HG02588 (cell line): ENCODE data around the gene PDGFC.
"Not testable (repeated sequence)": the region's sequence is repeated elsewhere in the genome, so short reads cannot be mapped to it uniquely, and the experiment has no call there.

Experiments
- ATAC-seq: cut with Tn5 transposase; IDR thresholded peaks from one replicate; pipeline ENCODE4 v1.9.1; 2021; ENCODE audit warnings: mild to moderate bottlenecking, moderate library complexity; ENCODE audit not compliant: unreplicated experiment

PDGFC gene

DNA sequence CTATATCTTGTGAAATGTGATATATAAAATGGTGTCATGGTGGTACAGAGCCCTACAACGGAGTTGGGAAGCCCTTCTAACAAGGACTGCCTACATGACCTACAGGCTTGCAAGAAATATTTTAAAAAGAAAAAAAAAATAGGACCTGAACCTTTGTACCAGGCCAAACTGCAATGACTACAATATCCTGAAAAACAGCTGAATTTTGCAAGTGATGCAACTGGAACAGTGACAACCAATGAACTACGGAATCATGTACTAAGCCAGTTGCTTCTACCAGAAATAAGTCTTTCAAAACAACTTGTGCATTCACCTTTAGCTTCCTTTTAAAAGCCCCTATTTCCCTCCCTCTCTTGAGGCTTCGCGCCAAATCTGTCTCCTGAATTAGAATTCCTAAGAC lies 58.4 kb downstream of the PDGFC start:
- ATAC-seq = no peak

DNA sequence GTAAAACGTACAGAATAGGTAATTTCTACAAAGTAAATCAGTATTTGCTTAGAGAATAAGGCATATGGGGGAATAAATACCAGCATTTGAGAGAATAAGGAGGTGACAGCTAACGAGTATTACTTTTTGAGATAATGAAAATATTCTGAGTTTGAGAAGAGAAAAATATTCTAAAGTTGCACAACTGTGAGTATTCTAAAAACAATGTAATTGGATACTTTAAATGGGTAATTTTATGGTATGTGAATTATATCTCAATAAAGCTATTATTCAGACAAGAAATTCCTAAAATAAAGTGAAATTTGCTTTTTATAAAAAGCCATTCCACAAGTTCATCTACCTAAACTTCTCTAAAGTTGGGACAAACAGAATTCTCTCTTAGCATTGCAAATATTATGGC lies 62.6 kb downstream of the PDGFC start:
- ATAC-seq = no peak

DNA sequence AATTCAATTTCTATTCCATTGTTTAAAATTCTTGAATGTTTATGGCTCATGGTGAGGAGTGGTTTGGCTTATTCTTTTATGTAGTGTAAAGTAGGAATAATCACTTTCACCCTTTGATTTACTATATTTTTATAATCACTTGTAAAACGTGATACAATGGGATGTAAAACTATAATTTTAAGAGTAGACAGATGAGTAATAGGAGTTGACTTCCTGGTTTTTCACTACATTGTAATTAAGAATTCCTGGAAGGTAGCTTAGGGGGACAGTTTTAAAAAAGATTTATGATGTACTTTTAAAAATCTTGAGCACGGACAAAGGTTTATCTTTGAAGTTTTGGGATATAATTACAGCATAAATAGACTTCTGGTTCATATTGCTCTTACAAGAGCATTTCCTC lies 65.3 kb downstream of the PDGFC start:
- ATAC-seq = no peak

DNA sequence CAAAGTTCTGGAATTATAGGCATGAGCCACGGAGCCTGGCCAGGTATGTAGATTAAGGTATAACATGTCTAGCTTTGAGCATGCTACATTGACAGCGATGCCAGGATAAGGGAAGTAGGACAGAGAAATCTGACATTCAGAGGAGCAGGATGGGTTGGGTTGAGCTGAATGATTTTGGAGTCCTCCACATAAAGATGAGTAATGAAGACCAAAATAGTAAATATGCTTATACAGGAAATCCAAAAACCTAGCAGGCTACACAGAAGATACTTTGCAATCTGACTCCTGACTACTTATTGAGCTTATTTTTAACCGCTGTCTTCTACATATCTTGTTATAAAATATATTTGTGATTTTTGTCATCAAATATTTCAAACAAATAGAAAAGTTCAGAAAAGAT lies 69.7 kb downstream of the PDGFC start:
- ATAC-seq = no peak

DNA sequence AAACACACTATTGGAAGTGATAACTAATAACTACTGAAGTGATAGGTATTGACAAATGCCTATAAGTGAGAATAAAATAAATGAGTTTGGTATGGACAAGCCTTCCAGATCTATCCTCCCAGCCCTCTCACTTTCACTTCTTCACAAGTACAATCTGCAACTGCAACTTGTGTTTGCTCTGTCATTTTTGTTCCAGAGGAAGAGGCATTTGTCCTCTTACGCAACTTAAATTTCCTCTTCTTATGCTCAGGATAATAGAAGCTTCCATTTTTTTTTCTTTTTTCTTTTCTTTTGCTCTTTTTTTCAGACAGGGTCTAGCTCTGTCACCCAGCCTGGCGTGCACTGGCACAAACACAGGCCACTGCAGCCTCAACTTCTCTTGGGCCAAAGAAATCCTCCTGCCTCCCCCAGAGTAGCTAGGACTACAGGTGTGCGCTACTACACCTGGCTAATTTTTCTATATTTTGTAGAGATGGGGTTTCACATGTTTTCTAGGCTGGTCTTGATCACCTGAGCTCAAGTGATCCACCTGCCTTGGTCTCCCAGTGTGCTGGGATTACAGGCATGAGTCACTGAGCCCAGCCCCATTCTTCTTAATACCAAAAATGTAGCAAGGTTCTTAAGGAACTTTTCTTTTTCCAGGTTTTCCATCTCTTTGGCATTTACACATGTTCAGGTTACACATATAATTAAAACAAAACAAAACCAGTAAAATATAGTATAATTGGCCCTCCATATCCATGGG lies 73.1 kb downstream of the PDGFC start:
- ATAC-seq = no peak

DNA sequence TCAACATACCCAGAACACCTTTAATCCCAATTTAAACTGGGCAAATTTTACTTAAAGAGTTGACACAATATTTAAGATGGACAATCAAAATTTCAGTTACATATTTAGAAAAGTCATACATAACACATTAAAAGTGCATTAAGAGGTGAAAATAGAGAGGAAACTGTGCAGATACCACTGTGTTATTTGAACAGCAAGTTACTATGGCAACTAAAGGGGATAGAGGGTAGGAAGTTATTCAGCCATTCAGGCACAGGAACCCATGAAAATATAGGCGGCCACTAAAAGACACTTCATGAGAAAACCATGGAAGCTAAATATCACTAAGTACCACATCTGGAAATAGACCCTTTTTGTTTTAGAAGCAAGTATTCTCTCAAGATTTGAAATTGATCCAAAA lies 75.1 kb downstream of the PDGFC start:
- no peak for ATAC-seq

DNA sequence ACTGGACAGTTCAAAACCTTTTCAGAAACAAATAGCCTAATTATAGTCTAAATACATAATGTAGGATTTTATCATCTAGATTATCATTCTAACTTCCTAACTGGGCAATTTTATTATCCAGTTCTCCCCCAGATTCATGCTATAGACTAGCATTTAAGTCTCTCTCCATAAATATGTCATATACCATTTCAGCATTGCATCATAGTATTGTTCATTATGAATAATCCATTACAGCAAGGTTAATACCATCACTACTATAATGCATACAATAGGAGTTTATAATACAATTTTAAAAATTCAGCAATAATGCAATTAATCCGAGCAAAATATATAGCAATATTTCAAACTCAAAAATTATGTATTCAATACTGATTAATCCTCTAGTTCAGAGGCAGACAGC lies 77.4 kb downstream of the PDGFC start:
- ATAC-seq = no peak

DNA sequence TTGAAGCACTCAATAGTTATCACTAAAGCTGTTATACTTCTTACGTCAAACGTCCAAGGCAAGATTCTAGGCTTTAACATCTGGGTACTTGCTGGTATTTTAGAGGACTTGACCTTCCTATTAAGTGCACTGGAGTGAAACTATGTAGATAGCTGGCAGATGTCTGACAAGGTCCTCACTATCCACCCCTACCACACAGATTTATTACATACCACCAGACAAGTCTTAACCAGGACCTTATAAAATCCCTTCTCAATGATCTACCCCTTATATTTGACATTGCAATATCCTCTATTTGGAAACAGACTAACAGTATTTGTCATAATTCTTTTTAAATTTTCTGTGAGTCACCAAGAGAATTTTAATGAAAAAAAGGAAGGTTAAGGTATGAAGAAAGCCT lies 78.8 kb downstream of the PDGFC start:
- no peak for ATAC-seq

DNA sequence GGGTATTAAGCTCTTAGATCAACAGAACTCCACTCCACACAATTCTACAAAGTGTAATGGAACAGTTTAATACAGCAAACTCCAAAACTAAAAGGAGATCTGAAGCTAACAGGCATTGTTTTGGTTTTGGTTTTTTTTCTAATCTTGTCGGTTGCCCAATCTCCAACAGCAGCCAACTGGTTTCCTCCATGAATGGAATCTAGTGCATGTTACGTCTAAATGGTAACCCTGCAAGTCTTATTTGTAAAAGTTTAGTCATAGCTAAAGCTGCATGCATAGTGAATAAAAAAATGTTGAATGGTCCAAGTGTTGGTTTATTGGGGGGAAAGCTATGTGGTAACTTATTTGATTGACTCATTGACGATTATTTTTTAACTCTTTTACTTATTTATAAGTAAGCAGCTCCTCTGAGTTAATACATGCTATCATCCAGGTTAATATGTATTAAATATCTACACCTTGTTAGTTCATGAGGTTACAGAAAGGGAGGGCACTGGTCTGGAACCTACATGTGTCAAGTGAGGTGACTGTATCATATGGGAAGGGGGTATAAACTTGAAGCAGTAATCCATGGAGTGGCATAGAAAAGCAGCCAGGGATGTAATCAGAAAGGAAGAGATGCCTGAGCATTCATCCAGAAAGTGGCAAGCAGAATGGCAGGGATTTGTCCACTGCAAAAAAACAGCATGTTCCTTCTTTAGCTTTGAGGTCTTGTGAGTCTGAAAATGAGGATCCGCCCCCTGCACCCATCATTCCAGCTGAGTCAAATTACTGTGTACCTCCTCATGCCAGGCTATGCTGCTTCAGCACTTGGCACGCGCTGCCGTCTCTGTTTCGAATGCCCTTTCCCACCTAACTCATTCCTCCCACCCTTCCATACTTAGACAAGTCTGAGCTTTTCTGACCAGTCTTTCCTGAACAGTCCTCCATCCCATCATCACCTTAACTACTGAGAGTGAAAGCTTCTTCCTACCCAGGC lies 81.7 kb downstream of the PDGFC start:
- ATAC-seq = no peak

DNA sequence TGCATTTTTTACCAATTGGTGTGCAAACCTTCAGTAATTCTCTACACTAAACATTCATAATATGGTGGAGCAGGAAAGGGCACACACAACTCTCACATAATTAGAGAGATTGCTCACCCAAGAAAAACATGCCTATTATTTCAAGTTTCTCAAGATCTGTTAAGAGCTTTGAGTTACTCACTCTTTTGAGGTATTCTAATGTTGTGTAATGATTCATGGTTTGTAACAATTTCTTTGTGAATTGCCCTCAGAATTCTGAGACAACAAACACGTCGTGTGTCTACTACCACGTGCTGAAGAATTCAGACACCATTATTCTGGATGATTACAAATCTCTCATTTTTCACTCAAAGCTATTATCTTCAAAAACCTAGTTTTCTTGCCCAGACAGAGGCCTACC lies 82.8 kb downstream of the PDGFC start:
- ATAC-seq = no peak

DNA sequence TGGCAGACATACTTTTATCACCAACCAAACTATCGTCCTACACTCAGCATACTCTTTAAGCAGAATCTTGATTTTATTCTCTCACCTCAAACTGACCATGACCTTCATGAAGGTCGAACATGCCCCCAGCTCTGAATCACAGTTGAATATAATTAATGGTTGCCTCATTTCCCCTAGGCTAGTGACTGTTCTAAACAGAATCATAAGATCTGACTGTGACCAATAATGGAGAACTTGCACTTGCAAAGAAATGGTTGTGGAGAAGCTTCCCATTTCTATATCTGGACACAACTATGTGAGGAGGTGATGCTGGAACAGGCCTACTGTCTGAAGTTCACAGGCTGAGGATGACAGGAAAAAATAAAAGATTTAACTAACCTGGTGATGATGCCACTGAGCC lies 85.1 kb downstream of the PDGFC start:
- no peak for ATAC-seq

DNA sequence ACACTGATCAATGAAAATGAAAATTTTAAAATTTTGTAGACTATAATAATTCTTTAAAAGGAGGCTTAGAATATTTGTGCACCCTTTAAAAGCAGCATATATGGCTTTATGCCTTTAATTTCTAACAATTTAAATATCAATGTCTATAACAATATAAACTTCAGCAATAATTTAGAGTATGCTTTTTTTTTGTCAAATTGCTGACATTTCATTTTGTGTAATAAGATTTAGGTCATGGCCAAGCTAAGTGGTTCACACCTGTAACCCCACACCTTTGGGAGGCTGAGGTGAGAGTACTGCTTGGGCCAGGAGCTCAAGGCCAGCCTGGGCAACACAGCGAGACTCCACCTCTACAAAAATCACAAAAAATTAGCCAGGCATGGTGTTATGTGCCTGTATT lies 86.2 kb downstream of the PDGFC start:
- no peak for ATAC-seq

DNA sequence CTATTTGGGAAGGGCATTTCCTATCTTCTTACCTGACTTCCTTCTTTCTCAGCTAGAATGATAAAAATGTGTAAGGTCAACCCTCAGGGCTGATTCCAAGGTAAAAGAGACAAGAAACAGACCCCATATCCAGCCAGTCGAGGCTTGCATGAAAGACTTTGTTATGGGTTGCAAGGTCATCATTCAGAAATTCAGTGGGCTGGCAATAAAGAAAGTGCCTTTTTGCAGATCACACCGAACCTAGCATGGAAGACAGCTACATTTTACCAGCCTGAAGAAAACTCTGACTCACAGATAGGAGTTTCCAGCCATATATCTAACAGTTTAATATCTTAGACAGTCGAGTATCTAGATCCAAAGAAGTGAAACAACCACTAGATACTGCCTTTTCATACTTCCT lies 87.4 kb downstream of the PDGFC start:
- ATAC-seq = no peak

DNA sequence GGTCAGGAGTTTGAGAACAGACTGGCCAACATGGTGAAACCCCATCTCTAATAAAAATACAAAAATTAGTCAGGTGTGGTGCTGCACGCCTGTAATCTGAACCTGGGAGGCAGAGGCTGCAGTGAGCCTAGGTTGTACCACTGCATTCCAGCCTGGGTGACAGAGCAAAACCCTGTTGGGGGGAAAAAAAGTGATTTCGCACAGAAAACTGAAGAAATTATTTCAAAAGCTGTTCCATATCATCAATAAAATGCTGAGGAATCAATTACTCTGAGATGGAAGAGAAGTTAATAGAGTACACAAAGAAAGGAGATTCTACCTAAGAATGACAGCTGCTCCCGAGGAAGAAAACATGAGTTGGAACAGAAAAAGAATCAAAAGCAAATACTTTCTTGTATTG lies 95.9 kb downstream of the PDGFC start:
- no peak for ATAC-seq

DNA sequence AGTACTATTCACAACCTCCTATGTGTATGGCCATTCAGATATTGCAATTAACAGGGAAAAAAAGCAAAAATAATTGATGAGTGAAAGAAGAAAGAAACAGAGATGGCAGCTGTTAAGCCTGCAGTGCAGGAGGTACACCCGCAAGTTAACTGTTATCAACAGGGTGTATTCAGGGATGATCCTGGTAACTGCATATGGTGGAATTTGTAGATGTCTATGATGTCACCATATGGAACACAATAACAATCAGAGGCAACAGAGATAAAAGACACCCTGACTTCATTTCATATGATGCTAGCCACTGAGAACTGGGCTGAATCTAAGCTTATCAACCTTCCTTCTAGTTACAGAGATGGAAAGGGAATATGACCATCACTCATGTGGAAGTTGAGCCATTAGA lies 96.5 kb downstream of the PDGFC start:
- no peak for ATAC-seq

DNA sequence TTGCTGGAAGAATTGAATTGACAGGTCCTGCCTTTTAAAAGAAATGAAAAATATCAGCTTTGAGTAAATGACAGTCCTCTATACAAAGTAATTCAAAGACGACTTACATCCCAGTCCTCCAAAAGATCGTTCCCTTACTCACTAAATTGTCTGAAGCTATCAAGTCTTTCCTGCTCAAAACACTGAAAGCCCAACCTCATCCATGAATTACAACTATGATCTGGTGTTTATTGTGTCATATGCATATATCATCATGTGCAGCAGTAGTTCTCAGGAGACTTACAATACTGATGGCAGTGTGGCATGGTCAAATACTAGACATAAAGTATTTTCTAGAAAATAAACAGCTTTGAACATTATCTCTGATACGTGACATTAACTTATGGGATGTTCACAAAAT lies 97.8 kb downstream of the PDGFC start:
- no peak for ATAC-seq

DNA sequence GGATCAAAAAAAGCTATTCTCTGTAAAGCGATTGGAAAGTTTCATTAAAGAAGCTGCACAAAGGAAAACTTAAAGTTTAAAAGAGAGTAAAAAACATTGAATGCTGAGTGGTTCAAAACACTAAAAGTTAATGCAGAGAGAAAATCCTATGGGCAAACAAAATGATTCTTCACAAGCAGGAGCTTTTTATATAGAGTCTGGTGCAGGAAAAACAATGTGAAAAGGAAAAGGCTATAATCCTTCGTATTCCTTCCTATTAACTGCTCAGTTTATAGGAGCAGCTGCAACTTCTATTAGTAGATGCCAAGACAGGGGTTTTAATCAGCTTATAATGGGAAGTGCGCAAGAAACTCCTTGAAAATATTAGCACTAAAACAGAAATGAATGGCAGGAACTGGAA lies 100.7 kb downstream of the PDGFC start:
- no peak for ATAC-seq

DNA sequence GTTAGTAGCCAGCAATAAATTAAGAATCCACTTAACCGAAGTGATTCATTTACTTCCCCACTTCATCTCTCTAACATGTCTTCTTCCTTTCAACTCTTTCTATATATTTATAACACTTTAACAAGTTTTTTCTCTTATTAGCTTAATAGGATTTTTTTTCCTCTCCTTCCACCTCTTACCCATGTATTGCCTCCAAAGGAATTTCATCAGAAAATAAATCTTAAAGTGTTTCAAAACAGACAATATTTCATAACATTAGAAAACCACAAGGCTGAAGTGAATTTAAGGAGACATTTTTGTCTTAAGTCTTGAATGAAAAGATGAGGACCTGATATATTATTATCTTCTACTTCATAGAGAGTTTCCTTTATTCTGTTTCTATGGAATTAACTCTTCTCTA lies 101.5 kb downstream of the PDGFC start:
- ATAC-seq = no peak

DNA sequence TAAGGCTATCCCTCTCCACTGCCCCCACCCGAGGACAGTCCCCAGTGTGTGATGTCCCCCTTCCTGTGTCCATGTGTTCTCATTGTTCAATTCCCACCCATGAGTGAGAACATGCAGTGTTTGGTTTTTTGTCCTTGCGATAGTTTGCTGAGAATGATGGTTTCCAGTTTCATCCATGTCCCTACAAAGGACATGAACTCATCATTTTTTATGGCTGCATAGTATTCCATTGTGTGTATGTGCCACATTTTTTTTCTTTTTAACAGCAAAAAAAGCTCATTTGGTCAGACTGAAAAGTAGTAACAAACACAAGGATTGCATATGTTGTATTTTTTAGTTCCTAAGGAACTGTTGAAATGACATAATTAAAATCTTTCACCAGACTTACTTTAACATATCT lies 105.5 kb downstream of the PDGFC start:
- not testable (repeated sequence) for ATAC-seq

DNA sequence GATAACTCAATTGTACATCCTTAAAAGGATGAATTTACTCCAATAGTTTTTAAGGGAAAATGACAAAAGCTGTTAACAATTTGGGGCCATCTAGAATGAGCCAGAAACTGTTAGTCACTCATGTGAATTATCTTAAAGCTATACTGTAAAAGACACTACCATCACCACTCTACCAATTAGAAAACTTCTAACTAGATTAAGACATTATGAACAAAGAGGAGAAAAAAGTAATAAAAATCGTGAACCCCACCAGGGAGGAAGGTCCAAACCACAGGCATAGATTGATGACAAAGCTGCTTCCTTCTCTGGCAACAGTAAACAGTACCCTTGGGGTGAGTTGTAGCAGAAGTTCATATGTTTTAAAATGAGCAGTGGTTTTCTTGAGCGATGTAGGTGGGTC lies 106.1 kb downstream of the PDGFC start:
- ATAC-seq = no peak

DNA sequence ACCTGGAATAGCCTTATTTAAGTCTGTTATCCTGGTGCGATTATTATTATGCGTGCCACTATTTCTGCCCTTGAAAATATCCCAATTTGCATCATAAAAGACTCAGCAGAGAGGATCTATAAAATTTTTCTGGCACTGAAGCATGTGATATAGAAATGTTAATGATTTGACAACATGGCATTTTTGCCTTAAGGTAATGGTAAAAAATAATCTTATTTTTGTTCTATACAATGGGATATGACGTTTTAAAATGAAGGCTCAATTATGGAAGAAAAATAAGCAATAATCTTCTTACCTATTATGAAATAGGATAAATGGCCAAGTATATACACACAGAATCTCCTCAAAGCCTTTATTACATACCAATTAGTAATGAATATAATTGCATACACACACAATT lies 113.5 kb downstream of the PDGFC start:
- ATAC-seq = no peak

DNA sequence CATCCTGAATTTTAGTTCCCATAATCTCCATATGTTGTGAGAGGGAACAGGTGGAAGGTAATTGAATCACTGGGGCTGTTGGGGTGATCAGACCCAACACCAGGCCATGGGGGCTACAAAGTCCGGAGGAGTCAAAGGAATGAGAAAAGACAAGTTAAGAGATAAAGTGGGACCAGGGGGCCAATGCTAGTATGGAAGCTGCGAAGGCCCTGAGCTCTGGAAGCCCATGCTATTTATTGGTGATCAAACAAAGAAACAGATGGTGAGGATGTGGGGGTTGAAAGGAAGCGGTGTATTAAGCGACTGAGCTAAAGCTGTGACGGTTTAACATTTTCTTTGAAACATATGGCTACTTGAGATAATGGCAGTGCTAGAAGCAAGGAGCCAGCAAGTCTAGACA lies 132.8 kb downstream of the PDGFC start:
- no peak for ATAC-seq
